AG04450 (cell line): ENCODE results near the gene PSTPIP1. TPM values are rescaled to one million over a fixed set of nuclear protein-coding genes. Genes with fewer than 3 reads are reported as not detected.

Experiments
- CTCF ChIA-PET: fragments of 300-600, 350-600 bp; formaldehyde crosslinking; extraction: SDS; loops from one replicate; lab custom pipeline; 2022; ENCODE audit warnings: antibody characterized with exemption, inconsistent platforms; lab: Charles Lee
- POLR2A ChIA-PET: fragments of 350-600 bp; formaldehyde crosslinking; extraction: SDS; loops from one replicate; lab custom pipeline; 2021; ENCODE audit warnings: antibody characterized with exemption, inconsistent platforms; lab: Yijun Ruan, JAX
- DNase-seq: peaks from one replicate; pipeline ENCODE4 v3.0.0-alpha.2; 2011; ENCODE audit warnings: low read depth, low spot score
- H3K27ac ChIP-seq: one replicate; pipeline ENCODE4 v1.5.1; 2012; ENCODE audit warnings: low read depth, low read length, control low read depth
- H3K27me3 ChIP-seq: one replicate; pipeline ENCODE4 v1.6.0; 2012; ENCODE audit warnings: low read length; ENCODE audit not compliant: control insufficient read depth, insufficient read depth
- H3K4me3 ChIP-seq: 2 replicates; pipeline ENCODE4 v1.5.1; 2011; ENCODE audit warnings: mild to moderate bottlenecking, low read depth, low read length, control low read depth
- H3K9me3 ChIP-seq: 2 replicates; pipeline ENCODE4 v1.5.1; 2012; ENCODE audit warnings: low read length; ENCODE audit not compliant: control insufficient read depth, insufficient read depth
- CTCF ChIP-seq: IDR thresholded peaks from 2 replicates; pipeline ENCODE4 v1.5.1; 2011; ENCODE audit warnings: low read depth, low read length, control low read depth, inconsistent platforms
- polyA plus RNA-seq: library from polyadenylated mRNA; depleted of rRNA; stranded (reverse); fragments of >200 nt; gene quantifications from 2 replicates; pipeline ENCODE4 v1.2.3, GENCODE V29; 2011

PSTPIP1 gene
- polyA plus RNA-seq, 1 experiment = 0.21 TPM

GRCh38 chr15:76987896-76988860, 6.7 kb upstream of the PSTPIP1 start:
- ChIA-PET CTCF (interaction anchor here (0.6 to 0.9 kb wide), 3 partner anchors 15 to 1059 kb away, joined by 3 to 5 read pairs (median 4); no protein-coding TSS in a partner anchor), POLR2A (no interaction called here)
- Histone ChIP-seq H3K9me3 (no peaks in the 10 kb centered on the region), H3K27ac (no peak overlapping the region), H3K4me3 (no peak overlapping the region), H3K27me3 (peaks cover 22% of the 10 kb centered on the region)
- no peak for DNase-seq
- no peak for TF ChIP-seq CTCF

- peaks cover 22% of the 10 kb centered on the region for H3K27me3 ChIP-seq
- no peak for DNase-seq
- CTCF ChIA-PET = interaction anchor here (0.7 kb wide), 1 partner anchor 16 kb away, joined by 3 read pairs; no protein-coding TSS in a partner anchor
- no peak overlapping the region for H3K4me3 ChIP-seq
- TF ChIP-seq CTCF = no peak
- no peak overlapping the region for H3K27ac ChIP-seq
- H3K9me3 ChIP-seq = no peaks in the 10 kb centered on the region
- POLR2A ChIA-PET = no interaction called here
Observed at GRCh38 chr15:76988867-76989780, 5.8 kb upstream of the PSTPIP1 start.

GRCh38 chr15:76991048-76991447, 3.9 kb upstream of the PSTPIP1 start:
- DNase-seq = no peak
- H3K4me3 ChIP-seq = no peak overlapping the region
- no peaks in the 10 kb centered on the region for H3K9me3 ChIP-seq
- ChIA-PET CTCF (no interaction called here), POLR2A (no interaction called here)
- H3K27me3 ChIP-seq = peaks cover 22% of the 10 kb centered on the region
- TF ChIP-seq CTCF = no peak
- H3K27ac ChIP-seq = no peak overlapping the region

- TF ChIP-seq CTCF = no peak
- DNase-seq = no peak
- no peaks in the 10 kb centered on the region for H3K9me3 ChIP-seq
- peaks cover 22% of the 10 kb centered on the region for H3K27me3 ChIP-seq
- H3K27ac ChIP-seq = no peak overlapping the region
- H3K4me3 ChIP-seq = no peak overlapping the region
- ChIA-PET CTCF (no interaction called here), POLR2A (no interaction called here)
Observed at GRCh38 chr15:76991741-76992645, 2.9 kb upstream of the PSTPIP1 start.
